ENCODE measurements around the gene ZBTB40. TPM values are rescaled to one million over a fixed set of nuclear protein-coding genes. Genes with fewer than 3 reads are reported as not detected.

The ZBTB40 gene
- total and polyA plus RNA-seq, 2 of the 13 experiments (the other 11 are each of a cell fraction or from before 2014, with no cell fraction given) = 8.8 to 16.5 TPM

DNA sequence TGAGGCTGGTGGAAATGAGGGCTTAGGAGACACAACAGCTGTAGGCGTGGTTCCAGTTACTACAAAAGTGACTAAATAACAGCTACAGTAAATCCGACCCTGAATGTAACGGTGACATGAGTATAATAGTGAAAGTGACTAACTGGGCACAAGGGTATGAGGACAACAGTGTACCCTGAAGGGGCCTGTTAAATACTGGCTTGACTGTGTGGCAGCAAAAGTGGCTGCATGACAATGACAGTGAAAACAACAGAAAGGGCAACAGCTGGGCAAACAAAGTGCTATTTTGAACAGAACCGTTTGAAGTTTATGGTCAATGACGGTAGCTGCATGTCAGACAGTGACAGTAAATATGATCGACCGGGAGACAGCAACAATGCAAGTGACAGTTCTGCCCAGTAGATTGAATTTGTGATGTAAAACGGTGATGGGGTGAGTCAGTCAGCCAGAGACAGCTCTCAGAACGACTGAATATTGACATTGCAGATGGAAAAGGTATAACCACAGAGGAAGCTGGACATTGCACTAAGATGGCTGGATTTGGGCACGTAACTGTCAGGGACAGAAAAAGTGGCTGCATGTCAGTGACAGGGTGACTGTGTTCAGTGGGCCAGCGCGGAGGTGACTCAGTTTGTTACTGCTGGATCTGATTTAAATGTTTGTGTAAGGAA lies 1.2 kb upstream of the ZBTB40 start (continued):
- TF ChIP-seq, protein P1, sequence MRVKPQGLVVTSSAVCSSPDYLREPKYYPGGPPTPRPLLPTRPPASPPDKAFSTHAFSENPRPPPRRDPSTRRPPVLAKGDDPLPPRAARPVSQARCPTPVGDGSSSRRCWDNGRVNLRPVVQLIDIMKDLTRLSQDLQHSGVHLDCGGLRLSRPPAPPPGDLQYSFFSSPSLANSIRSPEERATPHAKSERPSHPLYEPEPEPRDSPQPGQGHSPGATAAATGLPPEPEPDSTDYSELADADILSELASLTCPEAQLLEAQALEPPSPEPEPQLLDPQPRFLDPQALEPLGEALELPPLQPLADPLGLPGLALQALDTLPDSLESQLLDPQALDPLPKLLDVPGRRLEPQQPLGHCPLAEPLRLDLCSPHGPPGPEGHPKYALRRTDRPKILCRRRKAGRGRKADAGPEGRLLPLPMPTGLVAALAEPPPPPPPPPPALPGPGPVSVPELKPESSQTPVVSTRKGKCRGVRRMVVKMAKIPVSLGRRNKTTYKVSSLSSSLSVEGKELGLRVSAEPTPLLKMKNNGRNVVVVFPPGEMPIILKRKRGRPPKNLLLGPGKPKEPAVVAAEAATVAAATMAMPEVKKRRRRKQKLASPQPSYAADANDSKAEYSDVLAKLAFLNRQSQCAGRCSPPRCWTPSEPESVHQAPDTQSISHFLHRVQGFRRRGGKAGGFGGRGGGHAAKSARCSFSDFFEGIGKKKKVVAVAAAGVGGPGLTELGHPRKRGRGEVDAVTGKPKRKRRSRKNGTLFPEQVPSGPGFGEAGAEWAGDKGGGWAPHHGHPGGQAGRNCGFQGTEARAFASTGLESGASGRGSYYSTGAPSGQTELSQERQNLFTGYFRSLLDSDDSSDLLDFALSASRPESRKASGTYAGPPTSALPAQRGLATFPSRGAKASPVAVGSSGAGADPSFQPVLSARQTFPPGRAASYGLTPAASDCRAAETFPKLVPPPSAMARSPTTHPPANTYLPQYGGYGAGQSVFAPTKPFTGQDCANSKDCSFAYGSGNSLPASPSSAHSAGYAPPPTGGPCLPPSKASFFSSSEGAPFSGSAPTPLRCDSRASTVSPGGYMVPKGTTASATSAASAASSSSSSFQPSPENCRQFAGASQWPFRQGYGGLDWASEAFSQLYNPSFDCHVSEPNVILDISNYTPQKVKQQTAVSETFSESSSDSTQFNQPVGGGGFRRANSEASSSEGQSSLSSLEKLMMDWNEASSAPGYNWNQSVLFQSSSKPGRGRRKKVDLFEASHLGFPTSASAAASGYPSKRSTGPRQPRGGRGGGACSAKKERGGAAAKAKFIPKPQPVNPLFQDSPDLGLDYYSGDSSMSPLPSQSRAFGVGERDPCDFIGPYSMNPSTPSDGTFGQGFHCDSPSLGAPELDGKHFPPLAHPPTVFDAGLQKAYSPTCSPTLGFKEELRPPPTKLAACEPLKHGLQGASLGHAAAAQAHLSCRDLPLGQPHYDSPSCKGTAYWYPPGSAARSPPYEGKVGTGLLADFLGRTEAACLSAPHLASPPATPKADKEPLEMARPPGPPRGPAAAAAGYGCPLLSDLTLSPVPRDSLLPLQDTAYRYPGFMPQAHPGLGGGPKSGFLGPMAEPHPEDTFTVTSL (CRISPR knock-in tag; IDR thresholded peaks at IDR 0.05; ENCODE audit: borderline replicate concordance) = no peak
- peak; percentile 38; the same call in 1 of the 2 replicates for TF ChIP-seq PPARG (CRISPR knock-in tag; conservative IDR thresholded peaks at IDR 0.05)
- TF ChIP-seq ZNF776 (CRISPR knock-in tag; IDR thresholded peaks at IDR 0.05) = no peak
- TF ChIP-seq JDP2 (CRISPR knock-in tag; IDR thresholded peaks at IDR 0.05; ENCODE audit: borderline replicate concordance) = no peak
- no peak for TF ChIP-seq E2F1 (CRISPR knock-in tag; IDR thresholded peaks at IDR 0.05)
- peak; percentile 89 for TF ChIP-seq FOXK2 (IDR thresholded peaks at IDR 0.05)
- TF ChIP-seq, protein P2, sequence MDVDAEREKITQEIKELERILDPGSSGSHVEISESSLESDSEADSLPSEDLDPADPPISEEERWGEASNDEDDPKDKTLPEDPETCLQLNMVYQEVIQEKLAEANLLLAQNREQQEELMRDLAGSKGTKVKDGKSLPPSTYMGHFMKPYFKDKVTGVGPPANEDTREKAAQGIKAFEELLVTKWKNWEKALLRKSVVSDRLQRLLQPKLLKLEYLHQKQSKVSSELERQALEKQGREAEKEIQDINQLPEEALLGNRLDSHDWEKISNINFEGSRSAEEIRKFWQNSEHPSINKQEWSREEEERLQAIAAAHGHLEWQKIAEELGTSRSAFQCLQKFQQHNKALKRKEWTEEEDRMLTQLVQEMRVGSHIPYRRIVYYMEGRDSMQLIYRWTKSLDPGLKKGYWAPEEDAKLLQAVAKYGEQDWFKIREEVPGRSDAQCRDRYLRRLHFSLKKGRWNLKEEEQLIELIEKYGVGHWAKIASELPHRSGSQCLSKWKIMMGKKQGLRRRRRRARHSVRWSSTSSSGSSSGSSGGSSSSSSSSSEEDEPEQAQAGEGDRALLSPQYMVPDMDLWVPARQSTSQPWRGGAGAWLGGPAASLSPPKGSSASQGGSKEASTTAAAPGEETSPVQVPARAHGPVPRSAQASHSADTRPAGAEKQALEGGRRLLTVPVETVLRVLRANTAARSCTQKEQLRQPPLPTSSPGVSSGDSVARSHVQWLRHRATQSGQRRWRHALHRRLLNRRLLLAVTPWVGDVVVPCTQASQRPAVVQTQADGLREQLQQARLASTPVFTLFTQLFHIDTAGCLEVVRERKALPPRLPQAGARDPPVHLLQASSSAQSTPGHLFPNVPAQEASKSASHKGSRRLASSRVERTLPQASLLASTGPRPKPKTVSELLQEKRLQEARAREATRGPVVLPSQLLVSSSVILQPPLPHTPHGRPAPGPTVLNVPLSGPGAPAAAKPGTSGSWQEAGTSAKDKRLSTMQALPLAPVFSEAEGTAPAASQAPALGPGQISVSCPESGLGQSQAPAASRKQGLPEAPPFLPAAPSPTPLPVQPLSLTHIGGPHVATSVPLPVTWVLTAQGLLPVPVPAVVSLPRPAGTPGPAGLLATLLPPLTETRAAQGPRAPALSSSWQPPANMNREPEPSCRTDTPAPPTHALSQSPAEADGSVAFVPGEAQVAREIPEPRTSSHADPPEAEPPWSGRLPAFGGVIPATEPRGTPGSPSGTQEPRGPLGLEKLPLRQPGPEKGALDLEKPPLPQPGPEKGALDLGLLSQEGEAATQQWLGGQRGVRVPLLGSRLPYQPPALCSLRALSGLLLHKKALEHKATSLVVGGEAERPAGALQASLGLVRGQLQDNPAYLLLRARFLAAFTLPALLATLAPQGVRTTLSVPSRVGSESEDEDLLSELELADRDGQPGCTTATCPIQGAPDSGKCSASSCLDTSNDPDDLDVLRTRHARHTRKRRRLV (CRISPR knock-in tag; IDR thresholded peaks at IDR 0.05) = no peak
- TF ChIP-seq MXD4 (CRISPR knock-in tag; IDR thresholded peaks at IDR 0.05) = no peak
- TF ChIP-seq, protein P3, sequence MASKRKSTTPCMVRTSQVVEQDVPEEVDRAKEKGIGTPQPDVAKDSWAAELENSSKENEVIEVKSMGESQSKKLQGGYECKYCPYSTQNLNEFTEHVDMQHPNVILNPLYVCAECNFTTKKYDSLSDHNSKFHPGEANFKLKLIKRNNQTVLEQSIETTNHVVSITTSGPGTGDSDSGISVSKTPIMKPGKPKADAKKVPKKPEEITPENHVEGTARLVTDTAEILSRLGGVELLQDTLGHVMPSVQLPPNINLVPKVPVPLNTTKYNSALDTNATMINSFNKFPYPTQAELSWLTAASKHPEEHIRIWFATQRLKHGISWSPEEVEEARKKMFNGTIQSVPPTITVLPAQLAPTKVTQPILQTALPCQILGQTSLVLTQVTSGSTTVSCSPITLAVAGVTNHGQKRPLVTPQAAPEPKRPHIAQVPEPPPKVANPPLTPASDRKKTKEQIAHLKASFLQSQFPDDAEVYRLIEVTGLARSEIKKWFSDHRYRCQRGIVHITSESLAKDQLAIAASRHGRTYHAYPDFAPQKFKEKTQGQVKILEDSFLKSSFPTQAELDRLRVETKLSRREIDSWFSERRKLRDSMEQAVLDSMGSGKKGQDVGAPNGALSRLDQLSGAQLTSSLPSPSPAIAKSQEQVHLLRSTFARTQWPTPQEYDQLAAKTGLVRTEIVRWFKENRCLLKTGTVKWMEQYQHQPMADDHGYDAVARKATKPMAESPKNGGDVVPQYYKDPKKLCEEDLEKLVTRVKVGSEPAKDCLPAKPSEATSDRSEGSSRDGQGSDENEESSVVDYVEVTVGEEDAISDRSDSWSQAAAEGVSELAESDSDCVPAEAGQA (IDR thresholded peaks at IDR 0.05; ENCODE audit: low read depth) = peak; percentile 53; the same call in 1 of the 2 replicates
- TF ChIP-seq, protein P3 (CRISPR knock-in tag; IDR thresholded peaks at IDR 0.05; ENCODE audit: borderline replicate concordance) = no peak
- TF ChIP-seq ZNF33A (CRISPR knock-in tag; IDR thresholded peaks at IDR 0.05; ENCODE audit: borderline replicate concordance) = no peak

All from HepG2 (cell line).